HFF-Myc (cell line): ENCODE measurements around the gene GLI3.

Source experiments
- DNase-seq: peaks from one replicate; pipeline ENCODE4 v3.0.0-alpha.2; 2011; ENCODE audit warnings: low read depth; ENCODE audit errors: extremely low read depth
- H3K4me3 ChIP-seq: replicated peaks from 2 replicates; pipeline ENCODE4 v1.5.1; 2011; ENCODE audit warnings: low read depth, mild to moderate bottlenecking, control low read depth, low read length
- CTCF ChIP-seq: IDR thresholded peaks from 2 replicates; pipeline ENCODE4 v1.5.1; 2012; ENCODE audit warnings: mild to moderate bottlenecking, low read depth, low read length, control low read depth; ENCODE audit errors: missing control alignments

The GLI3 gene

GRCh38 chr7:42087616-42088015, 149.4 kb downstream of the GLI3 start:
- no peak for TF ChIP-seq CTCF
- DNase-seq: no peak
- H3K4me3 ChIP-seq: no peak overlapping the region

- DNase-seq: no peak
- no peak overlapping the region for H3K4me3 ChIP-seq
- no peak for TF ChIP-seq CTCF
Observed at GRCh38 chr7:42085531-42085930, 151.5 kb downstream of the GLI3 start.

GRCh38 chr7:42084263-42084662, 152.7 kb downstream of the GLI3 start:
- no peak for TF ChIP-seq CTCF
- no peak overlapping the region for H3K4me3 ChIP-seq
- no peak for DNase-seq

GRCh38 chr7:42083284-42083683, 153.7 kb downstream of the GLI3 start:
- DNase-seq: no peak
- no peak overlapping the region for H3K4me3 ChIP-seq
- TF ChIP-seq CTCF: no peak

GRCh38 chr7:42082144-42082543, 154.9 kb downstream of the GLI3 start:
- H3K4me3 ChIP-seq: no peak overlapping the region
- DNase-seq: no peak
- TF ChIP-seq CTCF: no peak

GRCh38 chr7:42081671-42082070, 155.3 kb downstream of the GLI3 start:
- DNase-seq: no peak
- no peak overlapping the region for H3K4me3 ChIP-seq
- TF ChIP-seq CTCF: no peak

- DNase-seq: no peak
- H3K4me3 ChIP-seq: no peak overlapping the region
- TF ChIP-seq CTCF: no peak
Observed at GRCh38 chr7:42080841-42081586, 156.0 kb downstream of the GLI3 start.
